HepG2 (cell line): ENCODE data around the gene RREB1. TPM values are rescaled to one million over a fixed set of nuclear protein-coding genes. Genes with fewer than 3 reads are reported as not detected.
A peak's percentile ranks its signal among the peaks of the same experiment; 100 is the strongest.

Experiments used
- ARID2 ChIP-seq: sonication (generic); formaldehyde crosslinking; IDR thresholded peaks from 2 replicates; pipeline ENCODE4 v1.8.1; 2022; ENCODE audit warnings: mild to moderate bottlenecking, missing genetic modification reagents, borderline replicate concordance
- ARNT ChIP-seq: fragments of 450-650 bp; IDR thresholded peaks from 2 replicates; pipeline ENCODE4 v1.6.1; 2017
- ATRX ChIP-seq: sonication (generic); formaldehyde crosslinking; IDR thresholded peaks from 2 replicates; pipeline ENCODE4 v1.4.0; 2020; ENCODE audit warnings: missing genetic modification reagents, borderline replicate concordance
- FOXJ3 ChIP-seq: sonication (generic); formaldehyde crosslinking; IDR thresholded peaks from 2 replicates; pipeline ENCODE4 v1.4.0; 2020; ENCODE audit warnings: missing genetic modification reagents, mild to moderate bottlenecking, borderline replicate concordance
- GATAD1 ChIP-seq: IDR thresholded peaks from 2 replicates; pipeline ENCODE4 v1.6.1; 2016; ENCODE audit warnings: missing genetic modification reagents, missing compliant biosample characterization
- KDM1A ChIP-seq: IDR thresholded peaks from 2 replicates; pipeline ENCODE4 v1.6.1; 2016; ENCODE audit warnings: missing compliant biosample characterization
- KDM6A ChIP-seq: IDR thresholded peaks from 2 replicates; pipeline ENCODE4 v1.6.1; 2016; ENCODE audit warnings: low read depth
- MIXL1 ChIP-seq: IDR thresholded peaks from 2 replicates; pipeline ENCODE4 v1.6.1; 2016
- NFE2L1 ChIP-seq: sonication (generic); formaldehyde crosslinking; IDR thresholded peaks from 2 replicates; pipeline ENCODE4 v1.4.0; 2020; ENCODE audit warnings: missing genetic modification reagents, mild to moderate bottlenecking, borderline replicate concordance
- NFYB ChIP-seq: sonication (generic); formaldehyde crosslinking; IDR thresholded peaks from 2 replicates; pipeline ENCODE4 v1.4.0; 2020; ENCODE audit warnings: missing genetic modification reagents
- POLR2AphosphoS2 ChIP-seq: IDR thresholded peaks from 2 replicates; pipeline ENCODE4 v1.6.1; 2011; ENCODE audit warnings: low read depth, low read length, improper control_type of control experiment
- POLR2G ChIP-seq: fragments of 200-400 bp; formaldehyde crosslinking; IDR thresholded peaks from 2 replicates; pipeline ENCODE4 v1.6.1; 2018; ENCODE audit warnings: mild to moderate bottlenecking, low read depth, low read length, moderate library complexity
- SIN3A ChIP-seq: IDR thresholded peaks from 2 replicates; pipeline ENCODE4 v1.6.1; 2011; ENCODE audit warnings: low read depth, mild to moderate bottlenecking, control low read depth, low read length, borderline replicate concordance
- SIX1 ChIP-seq: sonication (generic); formaldehyde crosslinking; IDR thresholded peaks from 2 replicates; pipeline ENCODE4 v1.4.0; 2020; ENCODE audit warnings: missing genetic modification reagents, borderline replicate concordance
- SMYD3 ChIP-seq: sonication (generic); formaldehyde crosslinking; IDR thresholded peaks from 2 replicates; pipeline ENCODE4 v1.8.1; 2023; ENCODE audit warnings: mild to moderate bottlenecking, missing genetic modification reagents
- STAT5B ChIP-seq: sonication (generic); formaldehyde crosslinking; IDR thresholded peaks from 2 replicates; pipeline ENCODE4 v1.4.0; 2020; ENCODE audit warnings: missing genetic modification reagents
- XRCC5 ChIP-seq: fragments of 200-400 bp; formaldehyde crosslinking; optimal IDR thresholded peaks from 2 replicates; pipeline ENCODE3; 2017; ENCODE audit warnings: mild to moderate bottlenecking, low read length
- ZNF160 ChIP-seq: sonication (generic); formaldehyde crosslinking; IDR thresholded peaks from 2 replicates; pipeline ENCODE4 v1.8.0; 2022; ENCODE audit warnings: mild to moderate bottlenecking, inconsistent platforms, missing genetic modification reagents
- ZNF296 ChIP-seq: sonication (generic); formaldehyde crosslinking; conservative IDR thresholded peaks from 2 replicates; pipeline ENCODE4 v1.5.0; 2020; ENCODE audit warnings: mild to moderate bottlenecking, missing genetic modification reagents
- ZNF326 ChIP-seq: sonication (generic); formaldehyde crosslinking; IDR thresholded peaks from 2 replicates; pipeline ENCODE4 v1.4.0; 2020; ENCODE audit warnings: missing genetic modification reagents, borderline replicate concordance
- ZNF451 ChIP-seq: sonication (generic); formaldehyde crosslinking; IDR thresholded peaks from 2 replicates; pipeline ENCODE4 v1.5.0; 2020; ENCODE audit warnings: mild to moderate bottlenecking, missing genetic modification reagents
- ZNF468 ChIP-seq: sonication (generic); formaldehyde crosslinking; IDR thresholded peaks from 2 replicates; pipeline ENCODE4 v1.8.0; 2022; ENCODE audit warnings: mild to moderate bottlenecking, moderate library complexity, missing genetic modification reagents
- ZNF510 ChIP-seq: sonication (generic); formaldehyde crosslinking; IDR thresholded peaks from 2 replicates; pipeline ENCODE4 v1.4.0; 2020; ENCODE audit warnings: low read depth, mild to moderate bottlenecking, missing genetic modification reagents
- ZNF530 ChIP-seq: sonication (generic); formaldehyde crosslinking; IDR thresholded peaks from 2 replicates; pipeline ENCODE4 v1.5.0; 2020; ENCODE audit warnings: low read depth, mild to moderate bottlenecking, missing genetic modification reagents
- ZNF713 ChIP-seq: sonication (generic); formaldehyde crosslinking; IDR thresholded peaks from 2 replicates; pipeline ENCODE4 v1.4.0; 2020; ENCODE audit warnings: mild to moderate bottlenecking, missing genetic modification reagents
- ZNF792 ChIP-seq: IDR thresholded peaks from 2 replicates; pipeline ENCODE4 v1.6.1; 2016
- ZNF878 ChIP-seq: sonication (generic); formaldehyde crosslinking; IDR thresholded peaks from 2 replicates; pipeline ENCODE4 v1.8.1; 2023; ENCODE audit warnings: mild to moderate bottlenecking, missing genetic modification reagents, moderate library complexity
- ZSCAN22 ChIP-seq: sonication (generic); formaldehyde crosslinking; IDR thresholded peaks from 2 replicates; pipeline ENCODE4 v1.4.0; 2020; ENCODE audit warnings: mild to moderate bottlenecking, missing genetic modification reagents
- polyA plus RNA-seq, 8 experiments: library from polyadenylated mRNA; depleted of rRNA in 3 of 8; stranded (reverse) in 7 of 8; unstranded in 1 of 8; fragments of >200 nt; fragmentation: Illumina TruSeq in 4 of 8; extraction: Trizol in 4 of 8; gene quantifications; 2 replicates each; pipeline versions ENCODE4 v1.2.1 to v1.2.3, GENCODE V29; 2011 to 2016; ENCODE audit warnings: low read depth in 4 of 8, missing spikeins in 1 of 8, mixed read lengths in 1 of 8; ENCODE audit not compliant: insufficient read depth in 1 of 8
- total RNA-seq, 5 experiments: library from RNA; depleted of rRNA; stranded (reverse); fragments of >200 nt; fragmentation: Illumina TruSeq; extraction: Trizol; gene quantifications; 2 replicates each; pipeline ENCODE4 v1.2.3, GENCODE V29; 2016; ENCODE audit warnings: low read depth in 1 of 5
- TF ChIP-seq, protein P1 (sequence below): sonication (generic); formaldehyde crosslinking; IDR thresholded peaks from 2 replicates; pipeline ENCODE4 v1.5.0; 2020; ENCODE audit warnings: mild to moderate bottlenecking, missing genetic modification reagents
- TF ChIP-seq, protein P2 (sequence below): sonication (generic); formaldehyde crosslinking; IDR thresholded peaks from 2 replicates; pipeline ENCODE4 v1.8.1; 2023; ENCODE audit warnings: mild to moderate bottlenecking, inconsistent platforms, moderate library complexity, missing genetic modification reagents, borderline replicate concordance

The RREB1 gene
- total and polyA plus RNA-seq, 2 of the 13 experiments (the other 11 are each of a cell fraction or from before 2014, with no cell fraction given): 6.1 to 23.2 TPM

DNA sequence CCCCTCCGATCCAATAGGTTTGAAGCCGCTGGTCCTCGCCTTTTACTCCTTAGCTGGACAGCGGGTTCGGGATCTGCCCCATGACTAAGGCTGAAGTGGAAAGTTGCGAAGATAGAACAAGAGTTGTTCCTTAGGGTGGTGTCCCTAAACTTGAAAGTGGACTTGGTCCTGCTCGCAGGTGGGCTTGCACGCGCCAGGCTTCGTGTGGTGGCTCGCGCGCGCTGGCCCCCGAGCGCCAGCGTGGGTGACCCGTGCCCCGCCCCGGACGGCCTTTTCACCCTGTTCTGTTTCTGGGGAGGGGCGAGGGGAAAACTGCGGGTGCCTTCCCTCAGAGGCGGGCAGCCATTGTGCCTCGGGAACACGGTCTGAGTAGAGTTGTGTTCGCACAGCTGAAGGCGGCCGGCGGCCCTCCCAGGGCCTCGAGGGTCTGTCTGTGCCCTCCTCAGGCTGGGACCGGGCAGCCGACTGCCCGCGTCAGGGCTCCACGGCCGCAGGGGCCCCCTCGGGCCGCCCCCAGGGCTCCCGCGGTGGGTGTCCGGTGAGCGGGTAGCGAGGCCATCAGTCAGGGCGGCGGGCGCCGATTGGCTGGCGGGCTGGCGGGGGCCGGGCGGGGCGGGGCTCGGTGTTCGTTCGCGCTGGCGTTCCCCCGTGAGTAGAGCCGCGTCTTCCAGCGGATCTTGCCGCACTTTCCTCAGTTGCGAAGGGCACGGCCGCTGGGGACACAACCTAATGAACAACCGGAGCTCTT lies 33.0 kb downstream of the RREB1 start (continued):
- TF ChIP-seq, protein P1, sequence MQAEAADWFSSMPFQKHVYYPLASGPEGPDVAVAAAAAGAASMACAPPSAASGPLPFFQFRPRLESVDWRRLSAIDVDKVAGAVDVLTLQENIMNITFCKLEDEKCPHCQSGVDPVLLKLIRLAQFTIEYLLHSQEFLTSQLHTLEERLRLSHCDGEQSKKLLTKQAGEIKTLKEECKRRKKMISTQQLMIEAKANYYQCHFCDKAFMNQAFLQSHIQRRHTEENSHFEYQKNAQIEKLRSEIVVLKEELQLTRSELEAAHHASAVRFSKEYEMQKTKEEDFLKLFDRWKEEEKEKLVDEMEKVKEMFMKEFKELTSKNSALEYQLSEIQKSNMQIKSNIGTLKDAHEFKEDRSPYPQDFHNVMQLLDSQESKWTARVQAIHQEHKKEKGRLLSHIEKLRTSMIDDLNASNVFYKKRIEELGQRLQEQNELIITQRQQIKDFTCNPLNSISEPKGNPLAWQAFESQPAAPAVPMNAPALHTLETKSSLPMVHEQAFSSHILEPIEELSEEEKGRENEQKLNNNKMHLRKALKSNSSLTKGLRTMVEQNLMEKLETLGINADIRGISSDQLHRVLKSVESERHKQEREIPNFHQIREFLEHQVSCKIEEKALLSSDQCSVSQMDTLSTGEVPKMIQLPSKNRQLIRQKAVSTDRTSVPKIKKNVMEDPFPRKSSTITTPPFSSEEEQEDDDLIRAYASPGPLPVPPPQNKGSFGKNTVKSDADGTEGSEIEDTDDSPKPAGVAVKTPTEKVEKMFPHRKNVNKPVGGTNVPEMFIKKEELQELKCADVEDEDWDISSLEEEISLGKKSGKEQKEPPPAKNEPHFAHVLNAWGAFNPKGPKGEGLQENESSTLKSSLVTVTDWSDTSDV: no peak; the same call in 1 of the 2 replicates
- no peak for TF ChIP-seq ZNF530 (CRISPR knock-in tag)
- peak; percentile 65; the same call in 1 of the 2 replicates for TF ChIP-seq SIN3A
- TF ChIP-seq ZNF510 (CRISPR knock-in tag): no peak
- no peak for TF ChIP-seq FOXJ3
- TF ChIP-seq ZNF468 (CRISPR knock-in tag): peak; percentile 96
- no peak for TF ChIP-seq ZNF878 (CRISPR knock-in tag)
- TF ChIP-seq ZSCAN22: 0 out of 2 replicates have a peak, but pooled peaks have one; percentile 33
- TF ChIP-seq NFYB: peak; percentile 82
- no peak for TF ChIP-seq GATAD1
- peak; percentile 60 for TF ChIP-seq XRCC5
- TF ChIP-seq STAT5B (CRISPR knock-in tag): no peak
- TF ChIP-seq ATRX (CRISPR knock-in tag): no peak
- TF ChIP-seq POLR2AphosphoS2: no peak
- no peak for TF ChIP-seq KDM6A (CRISPR knock-in tag)
- peak; percentile 80 for TF ChIP-seq ZNF792 (CRISPR knock-in tag)
- TF ChIP-seq ZNF160 (CRISPR knock-in tag): peak; percentile 88
- peak; percentile 70 for TF ChIP-seq ARID2
- no peak for TF ChIP-seq ARNT
- TF ChIP-seq ZNF713: no peak
- TF ChIP-seq ZNF326 (CRISPR knock-in tag): no peak
- no peak for TF ChIP-seq MIXL1 (CRISPR knock-in tag)
- peak; percentile 95 for TF ChIP-seq POLR2G
- TF ChIP-seq ZNF451 (CRISPR knock-in tag): 0 out of 2 replicates have a peak, but pooled peaks have one; percentile 46
- TF ChIP-seq KDM1A (CRISPR knock-in tag): 0 out of 2 replicates have a peak, but pooled peaks have one; percentile 9
- TF ChIP-seq ZNF296 (CRISPR knock-in tag): peak; percentile 49; the same call in 1 of the 2 replicates
- TF ChIP-seq SIX1: no peak
- TF ChIP-seq NFE2L1 (CRISPR knock-in tag): no peak
- peak; percentile 85 for TF ChIP-seq SMYD3
- TF ChIP-seq, protein P2, sequence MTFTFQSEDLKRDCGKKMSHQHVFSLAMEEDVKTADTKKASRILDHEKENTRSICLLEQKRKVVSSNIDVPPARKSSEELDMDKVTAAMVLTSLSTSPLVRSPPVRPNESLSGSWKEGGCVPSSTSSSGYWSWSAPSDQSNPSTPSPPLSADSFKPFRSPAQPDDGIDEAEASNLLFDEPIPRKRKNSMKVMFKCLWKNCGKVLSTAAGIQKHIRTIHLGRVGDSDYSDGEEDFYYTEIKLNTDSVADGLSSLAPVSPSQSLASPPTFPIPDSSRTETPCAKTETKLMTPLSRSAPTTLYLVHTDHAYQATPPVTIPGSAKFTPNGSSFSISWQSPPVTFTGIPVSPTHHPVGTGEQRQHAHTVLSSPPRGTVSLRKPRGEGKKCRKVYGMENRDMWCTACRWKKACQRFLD: peak; percentile 84; the same call in 1 of the 2 replicates
